GM18505 (cell line): ENCODE results near the gene SPTBN1.

Source experiments
- ATAC-seq: cut with Tn5 transposase; IDR thresholded peaks from one replicate; pipeline ENCODE4 v1.9.1; 2021; ENCODE audit not compliant: unreplicated experiment
- POLR2A ChIP-seq: IDR thresholded peaks from 4 replicates; pipeline ENCODE4 v1.6.1; 2011; ENCODE audit warnings: borderline replicate concordance; ENCODE audit not compliant: insufficient read depth, insufficient read length; ENCODE audit errors: extremely low read depth

Gene SPTBN1

DNA sequence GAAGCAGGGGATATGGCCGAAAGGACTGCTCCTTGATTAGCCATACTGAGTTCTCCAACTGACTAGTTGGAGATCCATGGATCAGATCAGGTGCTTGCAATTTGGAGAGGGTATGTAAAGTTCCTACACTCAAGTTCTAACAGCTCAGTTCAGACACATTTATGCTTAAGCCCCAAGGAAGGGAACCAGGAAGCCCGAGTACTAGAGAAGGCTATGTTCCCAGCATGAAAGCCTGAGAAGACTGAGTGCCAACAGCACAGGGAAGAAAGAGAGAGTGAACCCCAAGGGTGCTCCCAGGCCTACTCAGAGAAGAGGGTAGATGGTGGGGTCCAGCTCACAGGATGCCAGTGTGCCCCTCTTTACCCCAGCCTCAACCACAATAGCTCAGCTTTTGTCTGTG lies 16.1 kb upstream of the SPTBN1 start:
- no peak for ATAC-seq
- no peak for TF ChIP-seq POLR2A

DNA sequence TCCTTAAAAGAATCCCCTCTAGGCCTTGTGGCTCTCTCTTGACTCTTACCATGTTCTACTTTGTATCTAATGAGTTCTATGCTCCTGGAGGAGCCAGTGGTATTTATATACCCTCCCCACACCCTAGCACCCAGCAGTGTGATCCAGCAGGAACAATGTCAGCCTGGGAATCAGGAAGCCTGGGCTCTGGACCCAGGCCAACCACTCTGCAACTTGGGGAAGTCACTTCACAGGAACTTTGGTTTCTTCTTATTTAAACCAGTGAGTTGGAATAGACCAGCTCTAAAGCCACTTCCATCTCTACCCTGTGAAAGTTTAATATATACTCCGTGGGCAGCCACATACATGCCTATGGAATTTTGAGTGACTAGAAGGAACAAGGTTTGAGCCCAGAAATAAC lies 11.6 kb upstream of the SPTBN1 start:
- TF ChIP-seq POLR2A: no peak
- ATAC-seq: no peak

DNA sequence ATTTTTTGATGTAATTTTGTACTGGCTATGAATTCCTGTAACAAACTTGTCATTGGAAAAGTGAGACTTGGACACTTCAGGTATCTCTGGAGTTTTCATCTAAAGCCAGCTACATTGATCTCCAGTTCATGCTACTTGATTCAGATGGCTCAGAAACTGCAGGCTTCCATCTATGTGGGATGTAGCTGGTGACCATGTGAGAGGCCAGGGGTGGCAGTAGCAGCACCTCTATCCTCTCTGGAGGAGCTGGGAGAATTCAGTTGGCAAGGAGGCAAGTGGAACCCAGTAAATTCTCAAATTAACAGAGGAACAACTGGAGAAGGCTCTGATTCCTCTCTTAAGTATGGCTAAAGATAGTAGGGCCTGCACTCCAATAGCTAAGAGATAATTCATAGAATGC lies 10.0 kb upstream of the SPTBN1 start:
- no peak for TF ChIP-seq POLR2A
- no peak for ATAC-seq

DNA sequence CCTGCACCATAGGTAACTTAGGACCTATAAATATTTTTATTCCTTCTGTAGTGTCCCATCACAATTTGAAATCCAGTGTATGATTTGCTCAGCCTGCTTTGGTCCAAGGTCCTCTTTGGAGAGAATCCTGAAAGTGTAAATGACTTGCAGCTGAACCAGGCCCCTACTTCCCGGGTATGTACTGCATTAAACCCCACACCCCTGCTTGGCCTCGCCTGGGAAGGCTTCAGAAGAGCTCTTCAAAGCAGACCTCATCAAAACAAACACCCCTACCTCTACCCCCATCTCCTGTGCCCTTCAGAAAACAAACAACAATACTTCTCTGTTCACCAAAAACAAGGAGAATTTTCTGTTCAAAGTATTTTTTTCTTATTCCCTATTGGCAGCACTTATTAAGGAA lies 9.5 kb upstream of the SPTBN1 start:
- no peak for ATAC-seq
- no peak for TF ChIP-seq POLR2A

DNA sequence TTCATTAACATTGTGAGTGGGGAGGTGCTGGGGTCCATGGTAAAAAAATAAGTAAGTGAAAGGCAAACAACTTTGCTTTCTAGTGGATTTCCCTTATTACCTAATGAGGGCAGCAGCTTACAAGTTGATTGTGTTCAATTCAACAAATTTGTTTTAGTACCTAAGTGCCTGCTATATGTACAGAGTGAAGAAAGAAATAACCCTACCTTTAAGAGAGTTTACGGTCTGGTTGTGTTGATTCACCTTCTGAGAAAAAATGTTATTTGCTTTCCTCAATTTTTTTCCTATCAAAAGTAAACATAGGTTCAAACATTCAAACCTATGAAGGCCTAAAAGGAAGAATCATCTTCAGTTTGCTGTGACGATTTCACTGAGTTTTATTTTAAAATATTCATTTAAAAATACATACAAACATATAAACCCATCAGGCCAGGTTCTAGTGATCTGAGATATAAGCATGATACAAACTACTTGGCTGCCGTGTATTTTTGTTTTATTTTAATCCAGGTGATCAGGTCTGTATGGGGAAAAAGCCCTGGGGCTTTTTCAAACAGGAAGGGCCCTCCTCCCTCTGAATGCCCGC lies 1.5 kb upstream of the SPTBN1 start:
- no peak for ATAC-seq

DNA sequence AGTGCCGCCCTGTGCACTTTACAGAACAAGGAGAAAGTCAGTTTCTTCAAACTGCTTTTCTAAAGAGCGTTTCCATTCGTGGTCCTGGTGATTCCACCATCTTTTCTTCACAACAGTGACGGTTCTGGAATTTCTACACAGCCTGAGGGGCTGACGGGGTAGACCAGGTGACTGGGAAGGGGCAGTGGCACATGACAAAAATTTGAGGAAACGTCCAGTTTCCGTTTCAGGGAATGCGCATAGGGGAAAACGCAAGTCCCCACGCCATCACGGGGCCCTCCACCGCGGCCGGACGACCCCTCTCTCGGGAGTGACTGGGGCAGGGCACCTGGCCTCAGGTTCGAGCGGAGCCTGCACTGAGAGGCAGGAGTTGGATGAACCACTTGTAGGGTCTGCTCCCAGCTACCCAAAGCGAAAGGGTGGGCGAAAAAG lies 980 bp upstream of the SPTBN1 start:
- no peak for ATAC-seq
- no peak for TF ChIP-seq POLR2A

More for the DNA sequence above, 1.5 kb upstream of the SPTBN1 start:
- TF ChIP-seq POLR2A: no peak

DNA sequence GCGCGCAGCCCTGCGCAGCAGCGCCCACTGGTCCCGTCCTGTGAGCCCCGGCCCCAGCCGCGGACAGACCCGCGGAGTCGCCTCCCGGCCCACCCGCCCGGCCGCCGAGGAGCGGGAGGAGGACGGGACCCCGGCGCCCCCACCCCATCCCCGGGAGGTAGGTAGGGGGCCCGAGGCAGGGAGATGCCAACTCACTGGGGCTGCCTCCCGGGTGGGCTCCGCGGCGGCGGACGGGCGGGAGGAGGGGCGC lies 160 bp downstream of the SPTBN1 start:
- no peak for TF ChIP-seq POLR2A
- peak; percentile 39 for ATAC-seq

DNA sequence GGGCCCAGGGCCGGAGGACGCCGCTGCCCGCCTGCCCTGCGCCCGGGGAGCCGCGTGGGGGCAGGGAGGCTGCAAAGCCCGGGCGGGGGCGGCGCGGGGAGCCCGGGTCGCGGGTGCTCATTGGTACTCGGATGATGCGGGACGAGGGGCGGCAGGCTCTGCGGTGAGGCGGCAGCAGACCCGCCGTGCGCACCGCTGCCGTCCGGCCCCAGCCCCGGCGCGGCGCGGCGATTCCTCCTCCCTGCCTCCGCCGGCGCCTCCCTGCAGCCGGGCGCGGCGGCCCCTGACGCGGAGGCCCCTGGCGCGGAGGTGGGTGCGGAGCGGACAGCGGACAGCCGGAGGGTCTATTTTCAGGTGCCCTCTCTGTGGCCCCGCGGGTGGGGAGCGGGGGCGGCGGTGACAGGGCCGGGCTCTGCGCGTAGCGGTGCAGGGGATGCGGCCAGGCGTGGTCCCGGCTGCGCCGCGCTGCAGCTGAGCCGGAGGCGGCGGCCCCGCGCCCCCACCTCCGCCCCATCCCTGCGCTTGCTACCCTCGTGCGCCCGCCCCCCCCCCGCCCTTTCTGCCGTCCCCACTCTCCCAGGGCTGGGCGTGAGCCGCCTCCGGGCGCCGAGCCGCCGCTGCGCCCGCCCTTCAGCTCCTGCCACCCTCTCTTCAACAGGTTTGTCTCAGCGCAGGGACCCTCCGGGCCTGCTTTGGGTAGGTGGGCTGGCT lies 640 bp downstream of the SPTBN1 start:
- TF ChIP-seq POLR2A: no peak
- ATAC-seq: peak; percentile 42

DNA sequence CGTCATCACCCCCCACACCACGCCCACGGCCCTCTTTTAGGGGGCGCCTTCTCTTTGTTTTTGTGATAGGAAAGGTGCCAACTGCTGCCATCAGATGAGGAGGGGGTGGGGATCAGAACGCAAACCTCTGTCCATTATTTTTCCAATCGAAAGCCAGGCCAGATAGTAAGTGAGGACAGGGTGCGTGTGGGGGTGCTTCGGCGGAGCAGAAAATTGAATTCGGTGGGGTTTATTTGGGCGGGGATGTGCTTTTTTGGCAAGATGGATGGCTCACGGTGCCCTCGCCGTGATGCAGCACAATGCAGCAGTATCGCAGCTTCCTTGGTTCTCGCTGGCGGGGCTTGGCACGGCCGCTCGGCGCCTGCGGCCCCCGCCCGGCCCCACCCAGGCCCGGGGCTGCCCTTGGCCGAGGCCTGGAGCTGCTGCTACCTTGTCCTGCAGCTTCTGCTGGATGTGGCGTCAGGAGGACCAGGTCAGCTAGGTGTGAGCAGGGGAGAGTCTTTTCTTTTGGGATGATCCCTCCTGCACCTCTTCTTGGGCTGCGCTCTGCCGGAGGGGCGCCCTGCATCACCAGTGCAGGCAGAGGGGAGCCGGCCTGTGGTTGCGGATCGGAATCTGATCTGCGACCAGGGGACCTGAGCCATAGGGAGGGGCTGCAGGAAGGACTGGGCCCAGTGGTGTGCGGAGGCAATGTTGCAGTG lies 1.3 kb downstream of the SPTBN1 start:
- TF ChIP-seq POLR2A: no peak
- ATAC-seq: no peak

DNA sequence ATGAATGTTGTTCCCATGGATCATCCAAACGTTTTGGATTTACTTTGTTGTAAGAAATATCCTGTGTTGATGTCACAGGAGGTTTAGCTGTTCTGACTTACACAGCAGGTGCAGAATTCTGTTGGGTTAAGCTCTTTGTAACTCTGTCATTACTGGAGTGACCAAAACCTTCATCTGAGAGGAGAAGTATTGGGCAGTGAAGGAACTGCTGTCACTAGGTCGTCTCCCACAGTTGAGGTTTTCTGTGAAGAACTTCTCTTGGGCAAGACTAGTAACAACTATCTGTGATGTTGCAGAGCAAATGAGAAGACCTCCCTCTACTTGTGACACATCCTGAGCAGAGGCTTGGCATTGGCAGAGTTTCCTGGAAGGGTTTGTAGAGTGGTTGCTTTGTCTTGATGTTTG lies 2.9 kb downstream of the SPTBN1 start:
- TF ChIP-seq POLR2A: no peak
- no peak for ATAC-seq

DNA sequence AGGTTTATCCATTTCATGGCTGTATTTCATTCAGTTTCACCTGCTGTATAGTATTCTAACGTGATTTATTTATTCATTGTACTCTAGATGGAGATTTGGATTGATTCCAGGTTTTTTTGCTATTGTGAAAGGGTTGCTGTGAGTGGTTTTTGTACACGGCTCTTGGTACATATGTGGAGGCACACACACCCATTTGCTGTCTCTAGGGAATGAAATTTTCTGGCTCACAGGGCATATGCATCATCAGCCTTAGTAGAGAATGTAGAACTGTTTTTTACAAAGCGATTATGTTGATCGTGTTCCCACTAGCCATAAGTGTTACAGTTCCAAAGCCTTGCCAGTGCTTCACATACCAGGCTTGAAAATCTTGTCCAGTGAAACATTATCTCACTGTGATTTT lies 5.1 kb downstream of the SPTBN1 start:
- no peak for ATAC-seq
- TF ChIP-seq POLR2A: no peak

DNA sequence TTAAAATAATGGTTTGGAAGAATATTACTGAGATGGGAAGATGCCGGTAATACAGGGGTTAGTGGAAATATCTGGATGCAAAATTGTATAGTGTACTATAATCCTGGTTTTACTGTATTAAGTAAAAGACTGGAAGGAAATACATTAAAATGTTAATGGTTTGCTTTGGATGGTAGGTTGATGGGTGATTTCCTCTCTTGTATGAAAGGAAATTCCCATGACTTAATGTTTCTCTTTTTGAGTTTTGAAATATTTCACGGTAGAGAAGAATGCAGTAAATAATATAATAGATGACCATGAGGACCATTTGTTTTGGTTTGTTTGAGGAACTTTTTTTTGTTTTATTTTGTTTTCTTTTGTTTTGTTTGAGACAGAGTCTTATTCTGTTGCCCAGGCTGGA lies 8.2 kb downstream of the SPTBN1 start:
- ATAC-seq: no peak
- no peak for TF ChIP-seq POLR2A

DNA sequence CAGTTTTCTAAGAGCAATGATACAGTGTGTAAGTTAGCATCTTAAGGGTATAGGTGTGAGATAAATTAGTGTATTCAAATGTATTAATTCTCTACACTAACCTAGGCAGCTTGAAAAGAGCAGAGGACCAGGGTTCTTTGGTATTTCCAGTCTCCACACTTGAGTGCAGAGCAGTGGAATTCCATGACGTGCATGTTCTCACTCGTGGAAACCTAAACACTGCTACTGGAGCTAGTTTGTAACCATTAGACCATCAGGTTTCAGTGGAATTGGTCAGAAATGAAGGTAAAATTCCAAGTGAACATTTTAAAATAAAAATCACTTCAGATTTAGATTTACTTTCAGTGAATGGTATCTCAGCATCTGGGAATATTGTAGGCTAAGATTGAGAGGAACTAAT lies 9.0 kb downstream of the SPTBN1 start:
- no peak for TF ChIP-seq POLR2A

DNA sequence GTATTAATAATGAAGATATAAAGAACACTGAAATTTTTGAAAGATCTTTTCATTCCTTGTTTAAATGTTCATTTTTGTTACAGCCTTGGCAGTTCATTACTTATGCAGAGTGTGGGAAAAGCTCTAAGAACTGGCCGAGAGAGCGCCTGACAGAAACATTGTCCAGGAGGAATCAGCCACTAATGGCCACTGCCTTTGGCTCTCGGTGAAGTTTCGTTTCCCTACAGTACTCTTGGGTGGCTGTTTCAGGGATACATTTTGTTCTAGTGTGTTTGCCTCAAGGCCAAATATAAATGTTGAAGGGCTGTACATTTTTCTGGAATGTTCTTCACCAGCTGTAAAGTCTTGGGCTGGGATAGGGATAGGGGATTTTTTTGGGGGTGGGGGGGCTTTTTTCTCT lies 10.7 kb downstream of the SPTBN1 start:
- no peak for TF ChIP-seq POLR2A
- no peak for ATAC-seq

More for the DNA sequence above, 9.0 kb downstream of the SPTBN1 start:
- no peak for ATAC-seq
